B cell (primary cell): ENCODE results near the gene LIPJ. TPM values are rescaled to one million over a fixed set of nuclear protein-coding genes. Genes with fewer than 3 reads are reported as not detected.

Experiments used
- ATAC-seq: fragments of 200-7000 bp; cut with Tn5 transposase; one replicate; pipeline ENCODE4 v1.10.0; 2021; ENCODE audit warnings: low read depth, mild to moderate bottlenecking, moderate number of reproducible peaks, moderate library complexity
- CTCF ChIA-PET: fragments of 350-600 bp; sonication (Branson Sonifier 250); formaldehyde crosslinking; loops from one replicate; lab custom pipeline; 2021; ENCODE audit warnings: antibody characterized with exemption, inconsistent platforms; lab: Charles Lee
- POLR2A ChIA-PET: fragments of 350-600 bp; sonication (Branson Sonifier 250); formaldehyde crosslinking; loops from one replicate; lab custom pipeline; 2021; ENCODE audit warnings: antibody characterized with exemption; lab: Charles Lee
- DNase-seq: peaks from one replicate; pipeline ENCODE4 v3.0.0; 2013
- H2AFZ ChIP-seq: 2 replicates; pipeline ENCODE4 v1.6.1; 2012; ENCODE audit warnings: mild to moderate bottlenecking, low read depth, low read length; ENCODE audit not compliant: insufficient read depth, poor library complexity, severe bottlenecking
- H3K27ac ChIP-seq, 2 donors: 1 replicate in 1 of 2; 2 replicates in 1 of 2; pipeline ENCODE4 v1.5.1; 2012 to 2013; ENCODE audit warnings: low read length in 2 of 2, mild to moderate bottlenecking in 2 of 2, moderate library complexity in 1 of 2
- H3K27me3 ChIP-seq, 4 experiments: fragments of 200-600 bp in 1 of 4; sonication (generic) in 1 of 4; replicated peaks in 1 of 4; 1 replicate in 2 of 4; 2 replicates in 2 of 4; pipeline versions ENCODE4 v1.6.1 to v1.7.0; 2013 to 2016; ENCODE audit warnings: low read length in 3 of 4, mild to moderate bottlenecking in 2 of 4, mixed read lengths in 1 of 4, moderate library complexity in 1 of 4; ENCODE audit not compliant: insufficient read depth in 4 of 4, control insufficient read depth in 3 of 4; ENCODE audit errors: control extremely low read depth in 1 of 4
- H3K36me3 ChIP-seq, 2 experiments: replicated peaks in 1 of 2; 1 replicate in 1 of 2; 2 replicates in 1 of 2; pipeline versions ENCODE4 v1.6.1 to v1.7.1; 2013; ENCODE audit warnings: low read length in 1 of 2; ENCODE audit not compliant: insufficient read depth in 2 of 2, control insufficient read depth in 1 of 2; ENCODE audit errors: control extremely low read depth in 1 of 2, extremely low read depth in 1 of 2
- H3K4me1 ChIP-seq, 2 donors: fragments of 200-600 bp in 1 of 2; sonication (generic) in 1 of 2; 1 replicate in 1 of 2; 2 replicates in 1 of 2; pipeline versions ENCODE4 v1.5.1 to v1.6.1; 2013 to 2017; ENCODE audit warnings: low read length in 2 of 2; ENCODE audit not compliant: control insufficient read depth in 2 of 2, insufficient read depth in 2 of 2
- H3K4me2 ChIP-seq: replicated peaks from 2 replicates; pipeline ENCODE3; 2012; ENCODE audit warnings: mild to moderate bottlenecking, low read depth, low read length; ENCODE audit not compliant: poor library complexity, severe bottlenecking
- H3K4me3 ChIP-seq, 5 experiments: fragments of 200-600 bp in 1 of 5; sonication (generic) in 1 of 5; 1 replicate in 3 of 5; 2 replicates in 2 of 5; pipeline versions ENCODE4 v1.5.1 to v1.7.0; 2011 to 2016; ENCODE audit warnings: low read length in 4 of 5, mild to moderate bottlenecking in 4 of 5, low read depth in 2 of 5, control low read depth in 1 of 5, moderate library complexity in 1 of 5; ENCODE audit not compliant: insufficient read depth in 1 of 5; ENCODE audit errors: control extremely low read depth in 1 of 5, extremely low read depth in 1 of 5
- H3K79me2 ChIP-seq: fragments of 200-600 bp; sonication (generic); one replicate; pipeline ENCODE4 v1.6.0; 2016; ENCODE audit warnings: low read length; ENCODE audit not compliant: control insufficient read depth, insufficient read depth
- H3K9ac ChIP-seq: fragments of 200-600 bp; sonication (generic); 2 replicates; pipeline ENCODE4 v1.6.1; 2017; ENCODE audit warnings: mild to moderate bottlenecking, low read length, moderate library complexity
- H3K9me3 ChIP-seq, 3 donors: one replicate each; pipeline versions ENCODE4 v1.6.1 to v1.7.1; 2013; ENCODE audit warnings: low read length in 2 of 3; ENCODE audit not compliant: control insufficient read depth in 2 of 3, insufficient read depth in 1 of 3; ENCODE audit errors: control extremely low read depth in 1 of 3
- H4K20me1 ChIP-seq: 2 replicates; pipeline ENCODE4 v1.6.0; 2012; ENCODE audit warnings: mild to moderate bottlenecking, low read length; ENCODE audit not compliant: insufficient read depth, control insufficient read depth, poor library complexity, severe bottlenecking
- H3K27ac Mint-ChIP-seq: one replicate; pipeline ENCODE4 v1.8.0; 2021; ENCODE audit warnings: mixed read lengths
- H3K27me3 Mint-ChIP-seq: one replicate; pipeline ENCODE4 v1.8.0; 2021; ENCODE audit warnings: mixed read lengths
- H3K4me1 Mint-ChIP-seq: one replicate; pipeline ENCODE4 v1.8.0; 2021; ENCODE audit warnings: mixed read lengths
- H3K4me3 Mint-ChIP-seq: one replicate; pipeline ENCODE4 v1.8.0; 2021; ENCODE audit warnings: mixed read lengths
- H3K9me3 Mint-ChIP-seq: one replicate; pipeline ENCODE4 v1.8.0; 2022; ENCODE audit warnings: mixed read lengths; ENCODE audit not compliant: insufficient read depth
- CTCF ChIP-seq: fragments of 200-600 bp; IDR thresholded peaks from one replicate; pipeline ENCODE4 v1.8.0; 2022; ENCODE audit warnings: antibody characterized with exemption, mild to moderate bottlenecking
- EZH2 ChIP-seq: IDR thresholded peaks from 2 replicates; pipeline ENCODE4 v1.6.1; 2012; ENCODE audit warnings: borderline replicate concordance, low read depth, mild to moderate bottlenecking, moderate library complexity, low read length; ENCODE audit not compliant: insufficient read depth, poor library complexity, severe bottlenecking
- WGBS: methylation state at CpG from one replicate; pipeline ENCODE4 v1.1.5; 2013; ENCODE audit warnings: missing lambda C conversion rate; ENCODE audit not compliant: insufficient coverage; 5-methylcytosine and 5-hydroxymethylcytosine counted together
- intact Hi-C: fragments of 100-400 bp; cut with micrococcal nuclease; formaldehyde crosslinking; loops from one replicate; pipeline ENCODE4 v1.10.0; 2022
- polyA plus RNA-seq: library from polyadenylated mRNA; depleted of rRNA; stranded (reverse); fragments of >200 nt; gene quantifications from 2 replicates; pipeline ENCODE4 v1.2.3, GENCODE V29; 2012
- total RNA-seq, 2 donors: library from RNA; stranded (reverse); fragments of 120-200 nt in 1 of 2; gene quantifications; 1 replicate in 1 of 2; 2 replicates in 1 of 2; pipeline versions ENCODE4 v1.2.3 to v1.2.4, GENCODE V29; 2013 to 2022

LIPJ gene
- total and polyA plus RNA-seq, 2 donors (not counting 1 experiment from before 2014, with no cell fraction given), result 0.13 to 0.20 TPM

- H3K9me3 Mint-ChIP-seq, result no peaks in the 10 kb centered on the region
- H3K4me2 ChIP-seq, result no peak overlapping the region
- TF ChIP-seq CTCF, result peak; percentile 83
- TF ChIP-seq EZH2, result no peak
- no peak overlapping the region for H3K9ac ChIP-seq
- DNase-seq (peak; percentile 74), ATAC-seq (peak; percentile 86)
- no peaks in the 10 kb centered on the region for H3K4me1 Mint-ChIP-seq
- no peaks in the 10 kb centered on the region for H3K9me3 ChIP-seq
- ChIA-PET POLR2A (no interaction called here), CTCF (interaction anchor here (0.6 to 8.0 kb wide), 22 partner anchors 9 to 901 kb away, joined by 3 to 122 read pairs (median 4); partner anchors contain the start of genes ATAD1, KLLN, PTEN and RNLS)
- H3K4me3 ChIP-seq, result no peak overlapping the region
- H2AFZ ChIP-seq, result no peak overlapping the region
- no peaks in the 10 kb centered on the region for H3K27me3 Mint-ChIP-seq
- H3K79me2 ChIP-seq, result no peaks in the 10 kb centered on the region
- no peaks in the 10 kb centered on the region for H4K20me1 ChIP-seq
- intact Hi-C loops, result loop anchor here (1.0 to 5.0 kb wide), 4 partner anchors 164 to 703 kb away; no protein-coding TSS in a partner anchor
- H3K27ac Mint-ChIP-seq, result no peak overlapping the region
- no peaks in the 10 kb centered on the region for H3K4me1 ChIP-seq
- peaks cover 0 to 1% of the 10 kb centered on the region in 2 experiments for H3K36me3 ChIP-seq
- no CpG with 5 or more reads among the region's 2 CpGs for WGBS
- H3K27ac ChIP-seq, result no peak overlapping the region
- no peak overlapping the region for H3K4me3 Mint-ChIP-seq
- H3K27me3 ChIP-seq, result no peaks in the 10 kb centered on the region
Observed at GRCh38 chr10:88553116-88553752, 33.3 kb upstream of the LIPJ start.

GRCh38 chr10:88555190-88555908, 31.2 kb upstream of the LIPJ start:
- DNase-seq, result no peak
- intact Hi-C loops, result no loop called here

More at GRCh38 chr10:88555190-88555908, 31.2 kb upstream of the LIPJ start:
- POLR2A ChIA-PET, result no interaction called here
- ATAC-seq, result no peak
- CTCF ChIA-PET, result interaction anchor here (0.7 to 8.0 kb wide), 10 partner anchors 13 to 706 kb away, joined by 3 to 122 read pairs (median 4); partner anchors contain the start of genes KLLN, PTEN and RNLS
- no peak overlapping the region for H3K9ac ChIP-seq
- no peaks in the 10 kb centered on the region for H3K79me2 ChIP-seq
- H3K4me1 Mint-ChIP-seq, result no peaks in the 10 kb centered on the region
- H3K36me3 ChIP-seq, result peaks cover 0 to 1% of the 10 kb centered on the region in 2 experiments
- H3K4me1 ChIP-seq, result no peaks in the 10 kb centered on the region
- TF ChIP-seq CTCF (no peak), EZH2 (no peak)
- H2AFZ ChIP-seq, result no peak overlapping the region
- H3K9me3 Mint-ChIP-seq, result no peaks in the 10 kb centered on the region
- H3K27me3 Mint-ChIP-seq, result no peaks in the 10 kb centered on the region
- 94% methylated on average over 4 of the region's 7 CpGs for WGBS
- no peaks in the 10 kb centered on the region for H3K27me3 ChIP-seq
- H3K4me3 Mint-ChIP-seq, result no peak overlapping the region
- H3K9me3 ChIP-seq, result no peaks in the 10 kb centered on the region
- H3K4me3 ChIP-seq, result no peak overlapping the region
- H3K27ac ChIP-seq, result no peak overlapping the region
- no peaks in the 10 kb centered on the region for H4K20me1 ChIP-seq
- H3K27ac Mint-ChIP-seq, result no peak overlapping the region
- no peak overlapping the region for H3K4me2 ChIP-seq
